ENCODE results near the gene FAM53A.

GRCh38 chr4:1658146-1658545 lies 26.0 kb downstream of the FAM53A start:
- TF ChIP-seq CTCF (IDR thresholded peaks at IDR 0.05) (no peak), POLR2A (IDR thresholded peaks at IDR 0.05) (no peak)
